AG09309 (cell line): Measurements from ENCODE around the gene THSD7A.

Experiments used
- DNase-seq: peaks from one replicate; pipeline ENCODE4 v3.0.0-alpha.2; 2010; ENCODE audit warnings: low read depth
- H3K4me3 ChIP-seq: 2 replicates; pipeline ENCODE4 v1.5.1; 2011; ENCODE audit warnings: mild to moderate bottlenecking, low read depth, low read length, moderate library complexity; ENCODE audit not compliant: control insufficient read depth
- CTCF ChIP-seq: IDR thresholded peaks from 2 replicates; pipeline ENCODE4 v1.5.1; 2011; ENCODE audit warnings: mild to moderate bottlenecking, low read depth, low read length, inconsistent platforms; ENCODE audit not compliant: insufficient read depth, control insufficient read depth; ENCODE audit errors: missing control alignments

THSD7A gene

GRCh38 chr7:11726794-11727155 is 105.2 kb downstream of the THSD7A start:
- no peak overlapping the region for H3K4me3 ChIP-seq
- peak; percentile 59 for DNase-seq
- no peak for TF ChIP-seq CTCF

- DNase-seq = no peak
- H3K4me3 ChIP-seq = no peak overlapping the region
- no peak for TF ChIP-seq CTCF
Measured at GRCh38 chr7:11726001-11726793, 105.8 kb downstream of the THSD7A start.

GRCh38 chr7:11716185-11716584 is 115.8 kb downstream of the THSD7A start:
- TF ChIP-seq CTCF = no peak
- DNase-seq = no peak
- H3K4me3 ChIP-seq = no peak overlapping the region

GRCh38 chr7:11714676-11715075 is 117.3 kb downstream of the THSD7A start:
- no peak for DNase-seq
- no peak for TF ChIP-seq CTCF
- H3K4me3 ChIP-seq = no peak overlapping the region

GRCh38 chr7:11714205-11714604 is 117.8 kb downstream of the THSD7A start:
- DNase-seq = no peak
- no peak for TF ChIP-seq CTCF
- no peak overlapping the region for H3K4me3 ChIP-seq

- TF ChIP-seq CTCF = no peak
- no peak overlapping the region for H3K4me3 ChIP-seq
- DNase-seq = no peak
Measured at GRCh38 chr7:11713352-11713751, 118.6 kb downstream of the THSD7A start.
